H1 (cell line): ENCODE measurements around the gene NOX5. TPM values are rescaled to one million over a fixed set of nuclear protein-coding genes. Genes with fewer than 3 reads are reported as not detected.

Experiments used
- CTCF ChIA-PET: fragments of 300-600 bp; sonication (Branson Sonifier 250); formaldehyde crosslinking; loops from one replicate; lab custom pipeline; 2021; ENCODE audit not compliant: partially characterized antibody; lab: Charles Lee
- POLR2A ChIA-PET: fragments of 300-600 bp; sonication (Branson Sonifier 250); formaldehyde crosslinking; loops from one replicate; lab custom pipeline; 2021; ENCODE audit warnings: inconsistent platforms; ENCODE audit not compliant: partially characterized antibody; lab: Charles Lee
- DNase-seq, 2 experiments: peaks; one replicate each; pipeline versions ENCODE4 v3.0.0 to v3.0.0-alpha.2; 2010 to 2022; ENCODE audit warnings: low spot score in 2 of 2, low read depth in 1 of 2, mixed read lengths in 1 of 2
- FAIRE-seq: peaks from 2 replicates; lab custom pipeline; 2011; peaks lifted over from hg19 to GRCh38; lab: Jason Lieb, UNC
- H2AFZ ChIP-seq: 2 replicates; pipeline ENCODE4 v1.8.1; 2012; ENCODE audit warnings: low read length, inconsistent platforms
- H2AK5ac ChIP-seq: 2 replicates; pipeline ENCODE4 v1.6.1; 2013; ENCODE audit warnings: low read depth, low read length
- H2BK120ac ChIP-seq: replicated peaks from 2 replicates; pipeline ENCODE3; 2013; ENCODE audit warnings: low read depth, low read length, inconsistent platforms
- H2BK12ac ChIP-seq: 2 replicates; pipeline ENCODE4 v1.6.1; 2013; ENCODE audit warnings: low read depth, low read length
- H2BK15ac ChIP-seq: 2 replicates; pipeline ENCODE4 v1.6.1; 2013; ENCODE audit warnings: low read length
- H2BK20ac ChIP-seq: 2 replicates; pipeline ENCODE4 v1.6.1; 2013; ENCODE audit warnings: low read length
- H2BK5ac ChIP-seq: 2 replicates; pipeline ENCODE4 v1.6.1; 2013; ENCODE audit warnings: low read depth, low read length
- H3K14ac ChIP-seq: 2 replicates; pipeline ENCODE4 v1.6.1; 2013; ENCODE audit warnings: inconsistent platforms; ENCODE audit not compliant: insufficient read length
- H3K18ac ChIP-seq: 2 replicates; pipeline ENCODE4 v1.6.1; 2013; ENCODE audit warnings: low read length; ENCODE audit errors: extremely low read depth
- H3K23ac ChIP-seq: 2 replicates; pipeline ENCODE4 v1.6.1; 2013; ENCODE audit warnings: inconsistent platforms; ENCODE audit not compliant: insufficient read length
- H3K23me2 ChIP-seq: 2 replicates; pipeline ENCODE4 v1.6.1; 2013; ENCODE audit warnings: low read depth, low read length
- H3K27ac ChIP-seq: 2 replicates; pipeline ENCODE4 v1.6.1; 2011; ENCODE audit warnings: low read depth, low read length, inconsistent platforms
- H3K27me3 ChIP-seq, 4 experiments: replicated peaks in 1 of 4; 1 replicate in 1 of 4; 2 replicates in 3 of 4; pipeline versions ENCODE4 v1.6.1 to v1.8.1; 2011 to 2013; ENCODE audit warnings: low read length in 3 of 4, mild to moderate bottlenecking in 3 of 4, inconsistent platforms in 2 of 4, mixed read lengths in 2 of 4, moderate library complexity in 1 of 4; ENCODE audit not compliant: control insufficient read depth in 3 of 4, insufficient read depth in 3 of 4; ENCODE audit errors: extremely low read depth in 1 of 4
- H3K36me3 ChIP-seq, 4 experiments: 2 replicates each; pipeline versions ENCODE4 v1.6.1 to v1.8.1; 2011 to 2013; ENCODE audit warnings: mild to moderate bottlenecking in 4 of 4, low read length in 3 of 4, moderate library complexity in 2 of 4, control low read depth in 1 of 4, inconsistent platforms in 1 of 4; ENCODE audit not compliant: insufficient read depth in 4 of 4, control insufficient read depth in 2 of 4
- H3K4ac ChIP-seq: replicated peaks from 2 replicates; pipeline ENCODE3; 2013; ENCODE audit warnings: low read length, low read depth, mixed read lengths, inconsistent platforms; ENCODE audit not compliant: insufficient read length
- H3K4me1 ChIP-seq, 4 experiments: replicated peaks in 1 of 4; 1 replicate in 1 of 4; 2 replicates in 3 of 4; pipeline versions ENCODE4 v1.6.1 to v1.8.1; 2011 to 2013; ENCODE audit warnings: low read length in 3 of 4, inconsistent platforms in 2 of 4, mixed read lengths in 1 of 4; ENCODE audit not compliant: insufficient read depth in 4 of 4, control insufficient read depth in 3 of 4
- H3K4me2 ChIP-seq, 2 experiments: 2 replicates each; pipeline versions ENCODE4 v1.6.1 to v1.8.1; 2011 to 2013; ENCODE audit warnings: low read depth in 2 of 2, low read length in 2 of 2, control low read depth in 1 of 2, inconsistent platforms in 1 of 2, mild to moderate bottlenecking in 1 of 2; ENCODE audit not compliant: insufficient read depth in 1 of 2
- H3K4me3 ChIP-seq, 4 experiments: fragments of 200-600, 300-600 bp in 1 of 4; sonication (generic), shearing (Covaris generic), sonication (Bioruptor Twin) in 1 of 4; 2 replicates each; pipeline versions ENCODE4 v1.5.1 to v1.8.1; 2011 to 2016; ENCODE audit warnings: low read length in 4 of 4, low read depth in 3 of 4, control low read depth in 2 of 4, inconsistent platforms in 2 of 4, mild to moderate bottlenecking in 2 of 4, mixed read lengths in 1 of 4, moderate library complexity in 1 of 4; ENCODE audit not compliant: insufficient read depth in 2 of 4; ENCODE audit errors: extremely low read depth in 1 of 4
- H3K56ac ChIP-seq: replicated peaks from 2 replicates; pipeline ENCODE3; 2013; ENCODE audit warnings: low read depth, mild to moderate bottlenecking, mixed read lengths, low read length, inconsistent platforms; ENCODE audit not compliant: insufficient read length
- H3K79me1 ChIP-seq: 2 replicates; pipeline ENCODE4 v1.6.1; 2013; ENCODE audit warnings: low read depth, low read length, control low read depth
- H3K79me2 ChIP-seq, 2 experiments: 2 replicates each; pipeline versions ENCODE4 v1.6.1 to v1.8.1; 2012 to 2013; ENCODE audit warnings: low read length in 2 of 2, mild to moderate bottlenecking in 2 of 2, inconsistent platforms in 1 of 2; ENCODE audit not compliant: insufficient read depth in 2 of 2, control insufficient read depth in 1 of 2
- H3K9ac ChIP-seq, 4 experiments: replicated peaks in 1 of 4; 1 replicate in 1 of 4; 2 replicates in 3 of 4; pipeline versions ENCODE4 v1.6.1 to v1.8.1; 2011 to 2013; ENCODE audit warnings: low read depth in 3 of 4, low read length in 3 of 4, control low read depth in 2 of 4, mild to moderate bottlenecking in 2 of 4, moderate library complexity in 2 of 4, inconsistent platforms in 1 of 4; ENCODE audit errors: extremely low read depth in 1 of 4
- H3K9me3 ChIP-seq, 2 experiments: 2 replicates each; pipeline versions ENCODE4 v1.6.1 to v1.8.1; 2012 to 2013; ENCODE audit warnings: mild to moderate bottlenecking in 2 of 2, moderate library complexity in 2 of 2, control low read depth in 1 of 2, inconsistent platforms in 1 of 2, low read depth in 1 of 2, low read length in 1 of 2, mixed read lengths in 1 of 2; ENCODE audit not compliant: insufficient read depth in 2 of 2
- H4K20me1 ChIP-seq, 2 experiments: replicated peaks in 1 of 2; 2 replicates each; pipeline versions ENCODE3 to v1.8.1; 2011 to 2013; ENCODE audit warnings: inconsistent platforms in 2 of 2, low read length in 2 of 2, mild to moderate bottlenecking in 1 of 2; ENCODE audit not compliant: insufficient read depth in 2 of 2, control insufficient read depth in 1 of 2
- H4K5ac ChIP-seq: 2 replicates; pipeline ENCODE4 v1.6.1; 2013; ENCODE audit warnings: low read length, low read depth, mixed read lengths, inconsistent platforms; ENCODE audit not compliant: insufficient read length
- H4K8ac ChIP-seq: 2 replicates; pipeline ENCODE4 v1.8.0; 2013; ENCODE audit warnings: mild to moderate bottlenecking, moderate library complexity, low read length, inconsistent platforms; ENCODE audit not compliant: insufficient read depth; ENCODE audit errors: extremely low read depth
- H4K91ac ChIP-seq: replicated peaks from 2 replicates; pipeline ENCODE3; 2013; ENCODE audit warnings: low read length, mixed read lengths, inconsistent platforms; ENCODE audit not compliant: insufficient read length
- SIX5 ChIP-seq: IDR thresholded peaks from 2 replicates; pipeline ENCODE4 v1.6.1; 2011; ENCODE audit warnings: mild to moderate bottlenecking, low read depth, low read length
- TEAD4 ChIP-seq: IDR thresholded peaks from 2 replicates; pipeline ENCODE4 v1.6.1; 2012; ENCODE audit warnings: low read depth, low read length, inconsistent platforms, mixed read lengths
- WGBS, 2 experiments: shearing (Covaris generic) in 1 of 2; methylation state at CpG; one replicate each; pipeline versions ENCODE4 v1.1.6 to v1.1.7; 2013 to 2015; ENCODE audit warnings: low lambda C conversion rate in 2 of 2, mixed read lengths in 2 of 2, inconsistent platforms in 1 of 2, low coverage in 1 of 2, missing lambda C conversion rate in 1 of 2; ENCODE audit not compliant: insufficient replicate concordance in 2 of 2, insufficient coverage in 1 of 2, insufficient read length in 1 of 2; ENCODE audit errors: extremely low coverage in 1 of 2, missing lambda C conversion rate in 1 of 2; 5-methylcytosine and 5-hydroxymethylcytosine counted together
- polyA plus RNA-seq, 7 experiments: library from polyadenylated mRNA; depleted of rRNA in 3 of 7; stranded (reverse) in 5 of 7; unstranded in 2 of 7; fragments of >200 nt in 5 of 7; fragments of 200-250 nt in 2 of 7; gene quantifications; 1 replicate in 5 of 7; 2 replicates in 1 of 7; 4 replicates in 1 of 7; pipeline versions ENCODE4 v1.2.1 to v1.2.3, GENCODE V29; 2011 to 2013; ENCODE audit warnings: missing spikeins in 2 of 7, mixed read lengths in 2 of 7
- total RNA-seq: library from RNA; stranded (reverse); fragmentation: NEBNext Ultra II Directional; extraction: Animal tissue kit (Norgen Biotek cat#: 25700); gene quantifications from 2 replicates; pipeline ENCODE4 v1.2.1, GENCODE V29; 2021

Gene NOX5
- total and polyA plus RNA-seq, 2 of the 8 experiments (the other 6 are each of a cell fraction or from before 2014, with no cell fraction given): under 0.01 TPM; not detected in 1

GRCh38 chr15:69081310-69082004, 67.0 kb downstream of the NOX5 start:
- no peaks in the 10 kb centered on the region for H4K20me1 ChIP-seq
- H4K91ac ChIP-seq: peak overlapping the region; percentile 26
- no peak overlapping the region for H3K23ac ChIP-seq
- H3K79me1 ChIP-seq: no peaks in the 10 kb centered on the region
- no peak overlapping the region for H2AK5ac ChIP-seq
- no peak overlapping the region for H3K18ac ChIP-seq
- no peak for DNase-seq
- no peak overlapping the region for H3K4ac ChIP-seq
- no peaks in the 10 kb centered on the region for H3K9me3 ChIP-seq
- no peak overlapping the region for H2AFZ ChIP-seq
- CTCF ChIA-PET: interaction anchor here (1.2 to 2.6 kb wide), 2 partner anchors 20 to 22 kb away, joined by 3 to 8 read pairs; no protein-coding TSS in a partner anchor
- H3K14ac ChIP-seq: no peak overlapping the region
- no peak overlapping the region for H3K27ac ChIP-seq
- H3K4me1 ChIP-seq: peaks cover 9 to 32% (median 18%) of the 10 kb centered on the region in 4 experiments; a peak in 6 of 7 replicates
- no peak overlapping the region for H2BK120ac ChIP-seq
- H4K5ac ChIP-seq: no peak overlapping the region
- no peaks in the 10 kb centered on the region for H3K36me3 ChIP-seq
- 87% methylated on average over 10 of the region's 10 CpGs; no CpG with 5 or more reads in 1 of the 2 experiments for WGBS, 2 experiments
- no peak overlapping the region for H2BK20ac ChIP-seq
- H3K4me2 ChIP-seq: peak overlapping the region in 1 of 2 experiments; percentile 30; a peak in 1 of 4 replicates
- H2BK5ac ChIP-seq: peak overlapping the region; percentile 8; the same call in 1 of the 2 replicates
- H3K23me2 ChIP-seq: no peaks in the 10 kb centered on the region; the same call in 1 of the 2 replicates
- H3K79me2 ChIP-seq: no peaks in the 10 kb centered on the region
- H3K56ac ChIP-seq: no peak overlapping the region
- peak overlapping the region; percentile 52 for H2BK12ac ChIP-seq
- peak overlapping the region in 1 of 4 experiments; percentile 2; a peak in 1 of 8 replicates for H3K4me3 ChIP-seq
- POLR2A ChIA-PET: interaction anchor here (0.7 to 1.4 kb wide), 3 partner anchors 8 to 79 kb away, joined by 3 to 4 read pairs (median 3); partner anchors contain the start of gene GLCE
- no peak overlapping the region for H4K8ac ChIP-seq
- TF ChIP-seq SIX5 (no peak), TEAD4 (peak; percentile 67)
- TF ChIP-seq, all 59 proteins: peak for 1
- no peak for FAIRE-seq
- H2BK15ac ChIP-seq: peak overlapping the region; percentile 76; the same call in 1 of the 2 replicates
- H3K9ac ChIP-seq: no peak overlapping the region
- H3K27me3 ChIP-seq: peaks cover 0 to 3% (median 0%) of the 10 kb centered on the region in 4 experiments; a peak in 1 of 7 replicates
